Coronary artery (tissue), 2 donors: ENCODE results near the gene AGMAT.

Source experiments
- DNase-seq: peaks from one replicate; pipeline ENCODE4 v3.0.0-alpha.2; 2017; ENCODE audit warnings: low spot score
- H3K27ac ChIP-seq, 2 donors: fragments of 200-600 bp; sonication (generic); one replicate each; pipeline ENCODE4 v1.5.1; 2016 to 2019
- H3K4me3 ChIP-seq: fragments of 200-600 bp; sonication (generic); 2 replicates; pipeline ENCODE4 v1.5.1; 2016; ENCODE audit warnings: mild to moderate bottlenecking, moderate library complexity
- CTCF ChIP-seq: fragments of 200-600 bp; sonication (generic); IDR thresholded peaks from one replicate; pipeline ENCODE4 v1.5.1; 2019; ENCODE audit warnings: antibody characterized with exemption

The AGMAT gene

GRCh38 chr1:15542388-15543250 is 42.2 kb downstream of the AGMAT start:
- no peak for TF ChIP-seq CTCF
- Histone ChIP-seq H3K27ac (no peak overlapping the region), H3K4me3 (no peak overlapping the region)
- DNase-seq: peak; percentile 16

DNA sequence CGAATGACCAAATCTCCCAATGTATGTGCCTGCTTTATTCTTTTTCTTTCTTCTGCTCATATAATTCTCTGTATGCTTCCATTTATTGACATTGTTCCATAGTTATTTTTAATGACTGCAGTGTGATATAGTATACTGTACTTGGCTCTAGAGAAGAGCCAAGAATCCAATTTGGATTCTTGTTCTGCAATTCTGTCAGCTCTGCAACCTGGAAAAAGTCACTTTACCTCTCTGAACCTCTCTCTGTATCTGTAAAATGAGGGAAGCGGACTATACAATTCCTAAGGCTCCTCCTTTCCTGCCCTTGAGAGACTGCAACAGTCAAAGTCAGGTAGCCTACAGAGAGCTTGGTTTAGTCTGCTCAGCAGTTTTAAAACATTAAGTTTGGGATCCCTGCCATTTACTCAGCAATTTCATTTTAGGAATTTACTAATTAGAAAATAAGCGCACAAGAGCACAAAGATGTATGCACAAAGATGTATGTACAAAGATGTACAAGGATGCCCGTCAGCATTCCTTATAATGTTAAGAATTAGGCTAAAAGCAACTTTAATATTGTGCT is 43.5 kb downstream of the AGMAT start:
- DNase-seq: no peak
- no peak for TF ChIP-seq CTCF
- Histone ChIP-seq H3K27ac (no peak overlapping the region), H3K4me3 (no peak overlapping the region)

DNA sequence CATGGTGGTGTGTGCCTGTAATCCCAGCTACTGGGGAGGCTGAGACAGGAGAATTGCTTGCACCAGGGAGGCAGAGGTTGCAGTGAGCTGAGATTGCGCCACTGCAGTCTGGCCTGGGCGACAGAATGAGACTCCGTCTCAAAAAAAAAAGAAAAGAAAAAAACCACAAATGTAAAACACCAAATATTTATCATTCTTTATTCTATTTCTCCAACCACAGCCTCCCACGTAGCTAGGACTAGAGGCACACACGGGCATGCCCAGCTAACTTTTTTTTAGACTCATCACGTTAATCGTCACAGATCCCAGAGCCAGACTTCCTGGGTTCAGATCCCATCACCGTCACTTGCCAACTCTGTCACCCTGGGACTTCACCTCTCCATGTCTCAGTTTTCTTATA is 44.7 kb downstream of the AGMAT start:
- DNase-seq: no peak
- TF ChIP-seq CTCF: no peak
- Histone ChIP-seq H3K4me3 (no peak overlapping the region), H3K27ac (no peak overlapping the region)

DNA sequence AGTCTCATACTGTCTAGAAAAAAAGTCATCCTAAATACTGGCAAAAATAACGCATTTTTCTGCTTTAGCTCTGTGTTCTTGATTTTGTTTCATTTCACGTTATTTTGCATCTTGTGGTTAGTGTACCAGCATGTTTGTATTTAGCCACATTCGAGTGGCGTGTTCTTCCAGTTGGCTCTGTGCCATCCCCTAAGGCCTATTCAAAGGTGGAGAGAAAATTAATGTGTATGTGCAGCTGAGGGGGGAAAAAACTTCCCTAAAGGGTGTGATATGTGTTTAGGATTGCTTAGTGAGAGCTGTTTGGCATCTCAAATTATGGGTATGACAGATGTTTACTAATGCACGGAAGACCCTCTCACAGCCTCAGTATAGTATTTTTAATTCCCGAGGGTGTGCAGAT is 46.1 kb downstream of the AGMAT start:
- Histone ChIP-seq H3K4me3 (no peak overlapping the region), H3K27ac (no peak overlapping the region)
- no peak for DNase-seq
- TF ChIP-seq CTCF: no peak

DNA sequence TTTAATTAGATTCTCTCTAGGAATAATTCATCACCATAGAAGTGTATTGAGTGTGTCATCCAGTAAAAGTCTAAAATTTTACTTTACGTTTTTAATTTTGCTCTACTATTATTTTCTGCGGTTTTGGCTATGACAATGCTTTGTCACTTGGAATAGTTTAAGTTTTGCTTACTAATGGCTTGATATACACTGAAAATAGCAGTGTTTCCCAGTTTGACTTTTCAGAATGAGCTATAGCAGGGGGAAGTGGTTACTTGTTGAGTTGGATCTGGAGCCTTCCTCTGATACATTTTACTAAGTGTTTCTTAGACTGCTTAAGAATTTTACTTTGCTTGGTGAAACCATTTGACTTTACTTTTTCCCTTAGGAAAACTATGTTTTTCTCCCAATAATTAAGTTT is 53.2 kb downstream of the AGMAT start:
- Histone ChIP-seq H3K4me3 (no peak overlapping the region), H3K27ac (no peak overlapping the region)
- no peak for DNase-seq
- TF ChIP-seq CTCF: no peak

GRCh38 chr1:15531003-15531402 is 53.8 kb downstream of the AGMAT start:
- no peak for TF ChIP-seq CTCF
- DNase-seq: no peak
- H3K4me3 ChIP-seq: no peak overlapping the region
- no peak overlapping the region for H3K27ac ChIP-seq
